C4-2B (cell line): Measurements from ENCODE around the gene URI1.

ENCODE experiments used
- CTCF ChIP-seq: fragments of 450-650 bp; conservative IDR thresholded peaks from 2 replicates; pipeline ENCODE4 v1.5.1; 2017; ENCODE audit warnings: mild to moderate bottlenecking
- ZFX ChIP-seq: fragments of 450-650 bp; IDR thresholded peaks from 2 replicates; pipeline ENCODE4 v1.6.1; 2017

GRCh38 chr19:30000862-30001261 is 58.8 kb downstream of the URI1 start:
- TF ChIP-seq CTCF = no peak
- TF ChIP-seq ZFX = no peak
